Heart left ventricle (tissue), 13 donors: ENCODE measurements around the gene C6orf118.

Source experiments
- POLR2A ChIP-seq, 2 donors: fragments of 450-650 bp; IDR thresholded peaks; one replicate each; pipeline ENCODE4 v1.6.1; 2017; ENCODE audit warnings: antibody characterized with exemption in 2 of 2, mild to moderate bottlenecking in 2 of 2, moderate library complexity in 2 of 2
- TF ChIP-seq, protein P1 (sequence below), 12 donors: fragments of 200-600 bp; sonication (generic) in 4 of 12; IDR thresholded peaks; one replicate each; pipeline versions ENCODE4 v1.5.0 to v1.8.0; 2018 to 2022; ENCODE audit warnings: antibody characterized with exemption in 12 of 12, mild to moderate bottlenecking in 5 of 12
- donor health status: ischemic (EF 13 %, LVEDD 7.1; RV severe dilation, severe dysfunction).
- donor health status: DM: no; HTN: yes; CAD: no.
- donor health status: DM: no; HTN: no; CAD: no.
- donor health status: ischemic (EF 25% LVEDD 6.9; RV normal size, moderate dysfunction).
- donor health status: ischemic (EF 25% LVEDD 5.7; RV mildly dilated, moderate dysfunction).
- donor health status: ischemic (EF 35%, LVEDD 5.7; RV mildly dilated, moderate dysfunction).
- donor health status: nonischemic (EF 11% LVEDD 7.7; RV severe dilation, severe dysfunction).
- donor health status: DM: yes; HTN: yes; CAD: no.
- donor health status: PGD.
- donor health status: ischemic (EF 29% LVEDD 5.4; RV normal size, mild dysfunction).
- donor health status: nonischemic (EF 23%, LVEDD 6.1; RV moderate dilation, normal function).

DNA sequence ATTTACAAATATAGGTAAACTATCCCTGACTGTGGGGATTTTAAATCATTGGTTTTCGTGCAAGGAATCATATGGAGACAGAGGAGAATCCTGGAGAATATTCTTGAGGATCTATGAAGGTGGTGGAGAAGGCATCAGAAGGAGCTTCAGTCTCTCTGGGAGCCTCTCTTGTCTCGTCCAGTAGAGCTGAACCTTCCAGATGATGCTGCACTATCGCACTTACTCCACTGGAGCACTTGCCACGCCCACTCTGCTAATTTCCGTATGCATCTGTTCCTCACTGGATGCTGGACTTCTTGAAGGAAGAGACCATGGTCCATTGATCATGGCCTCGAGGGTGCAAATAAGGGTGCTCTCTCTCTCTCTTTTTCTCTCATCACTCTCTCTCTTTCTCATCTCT is 36.8 kb downstream of the C6orf118 start:
- TF ChIP-seq POLR2A (IDR thresholded peaks at IDR 0.05) = no peak
- TF ChIP-seq, protein P1, sequence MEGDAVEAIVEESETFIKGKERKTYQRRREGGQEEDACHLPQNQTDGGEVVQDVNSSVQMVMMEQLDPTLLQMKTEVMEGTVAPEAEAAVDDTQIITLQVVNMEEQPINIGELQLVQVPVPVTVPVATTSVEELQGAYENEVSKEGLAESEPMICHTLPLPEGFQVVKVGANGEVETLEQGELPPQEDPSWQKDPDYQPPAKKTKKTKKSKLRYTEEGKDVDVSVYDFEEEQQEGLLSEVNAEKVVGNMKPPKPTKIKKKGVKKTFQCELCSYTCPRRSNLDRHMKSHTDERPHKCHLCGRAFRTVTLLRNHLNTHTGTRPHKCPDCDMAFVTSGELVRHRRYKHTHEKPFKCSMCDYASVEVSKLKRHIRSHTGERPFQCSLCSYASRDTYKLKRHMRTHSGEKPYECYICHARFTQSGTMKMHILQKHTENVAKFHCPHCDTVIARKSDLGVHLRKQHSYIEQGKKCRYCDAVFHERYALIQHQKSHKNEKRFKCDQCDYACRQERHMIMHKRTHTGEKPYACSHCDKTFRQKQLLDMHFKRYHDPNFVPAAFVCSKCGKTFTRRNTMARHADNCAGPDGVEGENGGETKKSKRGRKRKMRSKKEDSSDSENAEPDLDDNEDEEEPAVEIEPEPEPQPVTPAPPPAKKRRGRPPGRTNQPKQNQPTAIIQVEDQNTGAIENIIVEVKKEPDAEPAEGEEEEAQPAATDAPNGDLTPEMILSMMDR (IDR thresholded peaks at IDR 0.05) = no peak
